ENCODE measurements around the gene PTGS2.
A peak's percentile ranks its signal among the peaks of the same experiment; 100 is the strongest.

PTGS2 gene

DNA sequence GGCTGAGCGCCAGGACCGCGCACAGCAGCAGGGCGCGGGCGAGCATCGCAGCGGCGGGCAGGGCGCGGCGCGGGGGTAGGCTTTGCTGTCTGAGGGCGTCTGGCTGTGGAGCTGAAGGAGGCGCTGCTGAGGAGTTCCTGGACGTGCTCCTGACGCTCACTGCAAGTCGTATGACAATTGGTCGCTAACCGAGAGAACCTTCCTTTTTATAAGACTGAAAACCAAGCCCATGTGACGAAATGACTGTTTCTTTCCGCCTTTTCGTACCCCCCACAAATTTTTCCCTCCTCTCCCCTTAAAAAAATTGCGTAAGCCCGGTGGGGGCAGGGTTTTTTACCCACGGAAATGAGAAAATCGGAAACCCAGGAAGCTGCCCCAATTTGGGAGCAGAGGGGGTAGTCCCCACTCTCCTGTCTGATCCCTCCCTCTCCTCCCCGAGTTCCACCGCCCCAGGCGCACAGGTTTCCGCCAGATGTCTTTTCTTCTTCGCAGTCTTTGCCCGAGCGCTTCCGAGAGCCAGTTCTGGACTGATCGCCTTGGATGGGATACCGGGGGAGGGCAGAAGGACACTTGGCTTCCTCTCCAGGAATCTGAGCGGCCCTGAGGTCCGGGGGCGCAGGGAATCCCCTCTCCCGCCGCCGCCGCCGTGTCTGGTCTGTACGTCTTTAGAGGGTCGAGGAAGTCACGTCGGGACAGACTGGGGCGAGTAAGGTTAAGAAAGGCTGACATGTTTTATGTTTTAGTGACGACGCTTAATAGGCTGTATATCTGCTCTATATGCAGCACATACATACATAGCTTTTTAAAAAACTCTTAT, at the start of gene PTGS2:
Gene PTGS2 (minus strand): TSS at position 179 of the 817 bp plus-strand sequence. CDS start 133 bp downstream, at position 46.
- peak; percentile 80 for DNase-seq (ENCODE audit: low spot score)

DNA sequence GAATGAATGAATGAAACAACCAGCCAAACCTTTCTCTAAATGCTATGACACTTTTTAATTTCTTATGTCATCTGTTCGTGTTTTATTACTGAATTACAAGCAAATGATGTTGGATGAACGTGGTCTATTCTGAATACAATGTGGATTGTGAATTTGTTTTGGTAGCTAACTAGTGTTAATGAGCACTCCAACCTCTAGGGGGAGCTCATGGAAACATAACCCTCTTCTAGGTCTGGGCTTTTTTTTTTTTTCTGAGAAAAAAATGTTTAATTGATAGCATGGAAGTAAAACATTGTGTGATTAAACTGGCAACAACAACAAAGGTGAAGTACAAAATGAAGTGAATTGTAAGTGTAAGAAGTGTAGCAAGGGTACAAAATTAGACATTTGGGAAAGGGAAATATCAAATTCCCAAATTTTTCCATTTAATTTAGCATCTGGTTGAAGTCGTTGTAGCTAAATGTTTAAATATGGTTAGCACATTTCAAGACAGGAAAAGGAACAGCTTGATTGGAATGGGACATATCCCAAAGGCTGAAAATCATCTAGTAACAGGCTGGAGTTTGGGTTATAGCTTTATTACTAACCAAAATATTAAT, 42.6 kb upstream of the PTGS2 start:
- DNase-seq (ENCODE audit: low spot score) = no peak

DNA sequence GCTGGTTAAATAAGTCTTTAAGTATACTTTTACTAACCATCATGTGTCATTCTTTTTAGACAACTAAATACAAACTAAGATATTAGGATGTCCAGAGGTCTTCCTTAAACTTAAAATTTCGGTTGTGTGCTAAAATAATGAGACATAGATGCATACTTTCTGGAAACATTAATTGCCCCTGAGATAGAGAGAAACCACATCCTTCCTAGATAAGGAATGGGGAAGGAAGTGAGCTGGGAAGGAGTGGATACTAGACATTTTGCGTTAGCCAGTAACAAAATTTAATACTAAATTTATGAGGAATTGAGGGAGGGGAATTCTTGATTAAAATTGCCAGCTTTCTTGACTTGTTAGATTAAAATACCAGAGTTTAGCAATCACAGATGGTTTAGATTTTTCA, 37.1 kb upstream of the PTGS2 start:
- DNase-seq (ENCODE audit: low spot score) = no peak

DNA sequence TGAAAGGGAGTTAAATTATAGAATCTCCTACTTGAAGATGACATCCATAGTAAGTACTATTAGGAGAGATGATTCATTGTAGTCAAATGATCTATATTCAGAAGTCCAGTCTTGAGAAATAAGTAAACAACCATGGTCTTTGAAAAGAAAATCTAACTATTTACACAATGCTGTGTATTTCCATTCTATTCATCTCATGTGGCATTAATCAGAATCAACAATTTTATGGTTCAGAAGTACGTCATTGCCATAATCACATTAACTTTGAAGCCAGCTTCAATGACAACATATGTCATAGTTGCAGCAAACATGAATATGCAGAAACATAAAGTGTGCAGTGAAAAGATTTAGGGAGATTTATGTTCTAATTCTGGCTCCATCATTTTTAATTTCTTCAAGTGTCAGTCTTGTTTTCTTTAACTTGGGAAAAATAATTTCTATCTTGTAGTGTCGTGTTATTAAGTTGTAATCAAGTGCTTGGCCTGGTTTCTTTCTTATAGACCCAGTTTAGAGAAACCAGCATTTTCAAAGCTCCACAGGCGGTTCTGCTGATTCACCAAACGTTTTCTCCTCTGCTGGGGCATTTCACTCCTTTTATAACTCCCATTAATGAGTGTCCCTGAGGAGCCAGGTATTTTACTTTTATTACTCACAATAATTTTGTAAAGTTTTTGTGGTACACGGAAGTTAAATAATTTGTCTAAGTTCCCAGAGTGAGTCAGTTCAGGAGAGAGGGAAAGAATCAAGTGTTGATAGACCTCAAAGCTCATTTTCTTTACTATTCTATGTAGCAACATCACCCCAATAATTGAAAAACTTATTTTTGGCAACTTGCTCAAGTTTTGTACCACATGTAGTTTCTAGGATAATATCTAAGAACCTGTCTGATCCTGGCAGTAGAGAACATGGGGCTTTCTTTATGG, 35.9 kb upstream of the PTGS2 start:
- DNase-seq (ENCODE audit: low spot score) = no peak

DNA sequence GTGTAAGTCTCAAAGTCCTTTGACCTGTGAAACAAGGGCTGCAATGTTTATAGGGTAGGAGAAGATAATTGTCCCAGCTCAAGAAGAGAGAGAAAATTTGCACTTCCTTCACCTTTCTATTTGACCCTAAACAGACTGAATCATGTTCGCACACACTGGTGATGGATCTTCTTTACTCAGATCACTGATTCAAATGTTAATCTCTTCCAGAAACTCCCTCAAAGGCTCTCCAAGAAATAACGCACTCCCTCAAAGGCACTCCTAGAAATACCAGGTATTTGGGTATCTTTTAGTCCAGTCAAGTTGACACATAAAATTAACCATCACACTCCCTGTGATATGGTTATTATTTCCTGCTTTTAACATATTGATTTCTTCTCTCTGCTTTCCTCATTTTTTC, 30.5 kb upstream of the PTGS2 start:
- no peak for DNase-seq (ENCODE audit: low spot score)

DNA sequence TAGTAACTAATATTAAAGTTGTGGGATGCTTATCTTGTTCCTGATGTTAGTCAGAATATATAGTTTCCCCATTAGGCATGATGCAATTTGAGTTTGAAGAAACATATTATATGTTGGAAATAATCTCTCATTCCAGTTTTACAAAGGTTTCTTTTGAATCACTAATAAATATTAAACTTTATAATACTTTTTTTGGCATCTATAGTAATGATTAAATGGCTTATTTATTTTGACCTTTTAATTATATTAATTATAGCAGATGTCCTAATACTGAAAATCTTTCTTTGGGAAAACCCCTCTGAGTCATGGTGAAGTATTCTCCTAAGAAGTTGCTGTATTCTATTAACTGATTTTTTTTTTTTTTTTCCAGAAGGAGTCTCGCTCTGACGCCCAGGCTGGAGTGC, 28.5 kb upstream of the PTGS2 start:
- no peak for DNase-seq (ENCODE audit: low spot score)

DNA sequence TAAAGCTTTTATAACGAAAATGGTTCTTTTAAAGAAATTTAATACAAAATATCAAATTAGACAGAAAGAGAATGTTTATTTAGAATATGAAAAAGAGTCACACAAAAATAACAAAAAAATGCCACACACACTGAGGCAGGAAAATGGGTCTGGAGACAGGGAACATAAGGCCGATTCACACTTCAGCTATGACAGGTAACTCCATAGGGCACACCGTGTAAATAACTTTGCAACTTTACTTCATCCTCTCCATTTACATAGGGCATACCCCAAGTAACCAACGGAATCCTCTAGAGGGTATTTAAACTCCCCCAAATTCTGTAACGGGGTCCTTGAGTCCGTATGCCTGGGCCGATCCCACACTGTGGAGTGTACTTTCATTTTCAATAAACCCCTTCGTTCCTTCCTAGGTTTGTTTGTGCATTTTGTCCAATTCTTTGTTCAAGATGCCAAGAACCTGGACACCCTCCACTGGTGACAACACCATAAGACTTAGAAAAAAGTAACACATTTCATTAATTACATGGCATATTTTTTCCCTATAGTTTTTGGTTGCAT, 23.1 kb upstream of the PTGS2 start:
- DNase-seq (ENCODE audit: low spot score) = no peak

DNA sequence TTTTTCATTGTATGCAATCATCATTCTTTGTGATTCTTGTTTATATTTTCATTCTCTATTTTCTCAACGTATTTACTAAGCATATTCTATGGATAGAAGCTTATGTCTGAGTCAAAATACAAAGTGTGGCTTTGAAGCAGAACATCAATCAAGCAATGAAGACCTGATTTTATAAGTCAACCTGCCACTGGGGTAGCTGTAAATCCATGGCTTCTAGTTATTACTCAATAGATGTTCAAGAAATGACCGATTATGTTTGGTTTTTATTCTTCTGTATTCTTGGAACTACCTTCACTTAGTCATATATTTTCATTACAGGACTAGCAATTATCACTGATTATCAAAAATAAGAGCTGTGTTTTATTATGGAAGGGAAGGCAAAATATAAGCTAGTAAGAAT, 20.5 kb upstream of the PTGS2 start:
- DNase-seq (ENCODE audit: low spot score) = no peak

DNA sequence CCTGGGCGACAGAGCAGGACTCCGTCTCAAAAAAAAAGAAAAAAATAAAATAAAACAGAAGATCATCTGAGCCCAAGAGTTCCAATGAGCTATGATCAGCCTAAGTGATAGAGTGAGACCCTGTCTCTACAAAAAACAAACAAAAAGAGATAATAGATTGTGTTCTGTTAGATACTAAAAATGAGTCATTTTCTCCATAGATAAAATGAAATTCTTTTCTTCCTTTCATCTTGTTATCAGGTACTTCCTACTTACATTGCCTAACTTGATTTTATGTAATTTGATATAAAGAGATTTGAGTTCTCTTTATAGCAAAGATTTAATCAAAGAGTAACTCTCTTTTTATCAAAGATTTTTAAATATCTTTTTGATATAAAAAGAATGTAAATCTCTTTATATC, 19.3 kb upstream of the PTGS2 start:
- DNase-seq (ENCODE audit: low spot score) = no peak

DNA sequence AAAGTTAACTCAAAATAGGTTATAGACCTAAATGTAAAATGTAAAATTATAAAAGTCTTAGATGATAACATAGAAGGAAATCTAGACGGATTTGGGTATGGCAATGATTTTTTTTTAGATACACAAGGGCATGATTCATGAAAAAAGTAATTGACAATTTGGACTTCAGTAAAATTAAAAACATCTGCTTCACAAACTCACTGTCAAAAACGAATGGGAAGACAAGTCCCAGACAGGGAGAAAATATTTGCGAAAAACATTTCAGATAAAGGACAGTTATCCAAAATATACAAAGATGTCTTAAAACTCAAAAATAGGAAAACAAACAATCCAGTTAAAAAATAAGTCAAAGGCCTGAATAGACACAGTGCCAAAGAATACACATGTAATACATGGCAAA, 9.7 kb upstream of the PTGS2 start:
- DNase-seq (ENCODE audit: low spot score) = no peak

DNA sequence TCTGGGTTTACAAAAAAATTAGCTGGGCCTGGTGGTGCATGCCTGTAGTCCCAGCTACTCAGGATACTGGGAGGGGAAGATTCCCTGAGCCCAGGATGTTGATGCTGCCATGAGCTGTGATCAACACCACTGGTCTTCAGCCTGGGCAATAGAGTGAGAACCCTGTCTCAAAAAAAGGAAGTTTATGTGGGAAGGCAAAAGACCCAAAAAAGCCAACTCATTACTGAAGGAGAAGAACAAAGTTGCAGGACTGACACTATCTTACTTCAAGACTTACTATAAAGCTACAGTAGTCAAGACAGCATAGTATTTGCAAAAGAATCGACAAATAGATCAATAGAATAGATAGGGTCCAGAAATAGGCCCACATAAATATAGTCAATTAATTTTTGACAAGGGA, 9.2 kb upstream of the PTGS2 start:
- DNase-seq (ENCODE audit: low spot score) = no peak

DNA sequence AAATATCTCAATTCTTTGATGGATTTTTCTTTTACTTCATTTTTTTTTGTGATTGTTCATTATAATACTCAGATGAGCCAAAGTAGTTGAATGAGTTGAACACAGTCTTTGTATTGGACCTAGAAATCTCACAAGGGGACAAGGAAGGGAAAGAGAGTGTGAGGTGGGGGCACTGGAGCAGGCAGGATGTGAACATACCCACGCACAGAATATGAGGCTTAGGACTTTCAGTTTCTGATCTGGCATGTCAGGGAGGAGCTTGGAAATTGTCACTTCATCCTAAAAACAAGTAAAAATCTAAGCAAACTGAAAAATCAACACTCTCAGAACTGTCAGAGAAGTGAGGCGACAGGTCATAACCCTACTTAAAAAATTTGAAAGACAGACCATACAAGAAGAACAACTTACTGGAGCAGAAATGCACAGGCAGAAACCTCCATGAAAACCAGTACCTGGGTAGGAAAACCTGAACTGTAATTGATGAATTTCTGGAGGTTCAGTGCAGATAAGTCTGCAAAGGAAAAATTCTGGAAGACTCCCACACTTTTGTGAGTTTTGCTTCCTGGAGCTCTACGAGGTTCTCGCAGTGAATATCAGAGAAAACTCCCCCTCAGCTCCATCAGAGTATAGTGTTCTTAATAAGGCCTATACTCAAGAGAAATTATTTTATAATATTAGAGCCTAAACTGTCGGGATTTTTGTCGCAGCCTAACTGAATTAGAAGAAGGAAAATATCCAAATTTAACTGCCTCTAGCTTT, 3.6 kb upstream of the PTGS2 start:
- DNase-seq (ENCODE audit: low spot score) = no peak

DNA sequence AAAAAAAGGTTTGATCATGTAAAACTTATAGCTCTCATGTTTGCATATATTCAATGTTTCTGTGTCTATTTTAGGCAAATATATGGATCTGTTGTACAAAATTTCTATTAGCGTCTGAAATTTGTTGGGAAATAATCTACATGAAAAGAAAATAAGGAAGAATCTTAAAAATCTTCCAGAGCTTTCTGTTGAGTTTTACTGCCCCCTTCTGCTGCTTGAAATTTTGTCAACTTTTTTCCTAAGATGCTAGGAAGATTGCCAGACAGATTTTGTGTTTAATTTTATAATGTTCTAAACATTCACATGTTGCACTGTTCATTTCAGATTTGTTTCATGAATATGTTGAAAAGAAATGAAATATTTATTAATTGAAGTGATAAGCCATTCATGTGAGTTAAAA, 2.5 kb upstream of the PTGS2 start:
- DNase-seq (ENCODE audit: low spot score) = no peak

DNA sequence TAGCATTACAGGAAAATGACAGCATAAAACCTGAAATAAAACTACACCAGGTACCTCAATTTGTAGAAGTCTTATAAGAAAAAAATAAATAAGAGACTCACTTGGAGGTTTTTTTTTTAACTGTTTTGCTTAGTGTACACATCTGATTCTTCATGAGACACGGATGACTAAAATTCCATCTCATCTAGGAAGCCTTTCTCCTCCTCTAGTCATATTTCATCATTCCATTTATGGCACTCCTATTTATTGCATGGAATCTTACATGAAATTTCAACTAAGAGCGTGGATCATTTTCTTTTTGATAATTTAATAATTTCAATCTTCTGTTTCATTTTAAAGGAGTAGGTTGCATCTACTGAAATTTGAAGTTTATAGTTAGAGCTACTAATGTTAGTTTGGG, 1.6 kb upstream of the PTGS2 start:
- no peak for DNase-seq (ENCODE audit: low spot score)

DNA sequence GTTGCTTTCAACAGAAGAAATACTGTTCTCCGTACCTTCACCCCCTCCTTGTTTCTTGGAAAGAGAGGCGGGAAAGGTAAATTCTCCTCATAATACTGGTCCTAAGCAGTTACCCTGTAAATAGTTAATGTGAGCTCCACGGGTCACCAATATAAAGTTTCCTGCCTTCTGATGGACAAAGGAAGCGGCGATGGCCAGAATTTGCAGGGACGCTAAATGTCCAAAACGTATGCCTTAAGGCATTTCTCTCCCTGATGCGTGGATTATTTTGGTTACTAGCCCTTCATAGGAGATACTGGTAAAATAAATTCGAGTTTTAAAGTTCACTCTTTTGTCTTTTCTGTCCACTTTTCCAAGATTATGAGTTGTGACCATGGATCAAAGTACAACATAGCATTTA, 898 bp upstream of the PTGS2 start:
- no peak for DNase-seq (ENCODE audit: low spot score)

DNA sequence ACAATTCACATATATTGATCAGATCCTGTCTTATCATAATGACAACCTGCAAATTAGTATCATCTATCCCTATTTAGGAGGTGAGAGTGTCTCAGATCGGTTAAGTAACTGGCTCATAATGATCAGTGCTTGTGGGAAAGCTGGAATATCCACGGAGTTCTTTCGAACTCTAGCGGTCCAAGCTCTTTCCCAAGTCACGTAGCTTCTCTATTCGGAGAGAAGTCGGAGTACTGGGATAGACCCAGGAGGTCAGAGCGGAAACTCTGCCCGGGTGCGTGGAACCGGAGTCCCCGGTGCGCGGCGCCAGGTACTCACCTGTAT, 339 bp downstream of the PTGS2 start:
- no peak for DNase-seq (ENCODE audit: low spot score)

DNA sequence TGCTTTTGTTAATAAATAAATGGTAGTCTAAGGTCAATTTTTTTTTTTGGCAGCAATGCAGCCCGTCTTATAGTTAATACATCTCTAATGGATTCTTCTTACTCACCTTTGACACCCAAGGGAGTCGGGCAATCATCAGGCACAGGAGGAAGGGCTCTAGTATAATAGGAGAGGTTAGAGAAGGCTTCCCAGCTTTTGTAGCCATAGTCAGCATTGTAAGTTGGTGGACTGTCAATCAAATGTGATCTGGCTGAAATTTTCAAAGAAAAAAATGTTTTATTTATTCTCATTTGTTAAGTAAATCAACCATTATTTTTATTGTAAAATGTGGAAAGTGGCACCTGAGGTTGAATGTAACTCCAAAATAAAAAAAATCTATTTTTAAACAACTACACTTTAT, 2.1 kb downstream of the PTGS2 start:
- no peak for DNase-seq (ENCODE audit: low spot score)

DNA sequence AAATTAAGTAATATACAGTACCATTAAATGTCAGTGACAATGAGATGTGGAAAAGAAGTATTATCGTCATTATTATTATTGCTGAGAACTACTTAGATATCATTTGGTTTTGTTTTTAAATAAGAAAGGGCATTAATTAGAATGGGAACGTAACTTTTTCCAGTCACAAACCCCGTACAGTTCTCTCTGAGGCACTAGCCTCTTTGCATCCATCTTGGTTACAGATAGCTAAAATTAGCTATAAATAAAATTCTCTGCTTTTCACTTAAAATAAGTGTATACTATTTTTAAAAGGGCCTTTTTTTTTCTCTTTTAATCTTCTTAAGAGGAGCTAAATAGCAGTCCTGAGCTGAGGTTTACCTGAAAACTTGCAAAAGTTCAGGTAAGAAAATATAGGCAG, 7.6 kb downstream of the PTGS2 start:
- DNase-seq (ENCODE audit: low spot score) = no peak

DNA sequence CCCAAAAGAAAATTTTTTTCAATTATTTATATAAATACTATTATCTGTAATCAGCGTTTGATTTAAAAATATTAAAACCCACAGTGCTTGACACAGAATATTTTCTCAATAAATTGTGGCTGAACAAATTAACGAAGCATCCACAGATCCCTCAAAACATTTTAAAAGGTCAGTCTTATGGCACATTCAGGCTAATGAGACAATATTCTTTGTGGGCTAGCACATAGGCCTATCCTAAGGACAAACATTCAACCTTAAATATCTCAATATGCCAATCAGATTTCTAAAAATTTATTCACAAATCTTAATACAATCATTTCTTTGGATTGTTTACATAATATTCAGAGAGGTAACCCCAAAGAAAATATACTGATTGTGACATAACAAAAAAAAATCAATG, 8.1 kb downstream of the PTGS2 start:
- DNase-seq (ENCODE audit: low spot score) = no peak

DNA sequence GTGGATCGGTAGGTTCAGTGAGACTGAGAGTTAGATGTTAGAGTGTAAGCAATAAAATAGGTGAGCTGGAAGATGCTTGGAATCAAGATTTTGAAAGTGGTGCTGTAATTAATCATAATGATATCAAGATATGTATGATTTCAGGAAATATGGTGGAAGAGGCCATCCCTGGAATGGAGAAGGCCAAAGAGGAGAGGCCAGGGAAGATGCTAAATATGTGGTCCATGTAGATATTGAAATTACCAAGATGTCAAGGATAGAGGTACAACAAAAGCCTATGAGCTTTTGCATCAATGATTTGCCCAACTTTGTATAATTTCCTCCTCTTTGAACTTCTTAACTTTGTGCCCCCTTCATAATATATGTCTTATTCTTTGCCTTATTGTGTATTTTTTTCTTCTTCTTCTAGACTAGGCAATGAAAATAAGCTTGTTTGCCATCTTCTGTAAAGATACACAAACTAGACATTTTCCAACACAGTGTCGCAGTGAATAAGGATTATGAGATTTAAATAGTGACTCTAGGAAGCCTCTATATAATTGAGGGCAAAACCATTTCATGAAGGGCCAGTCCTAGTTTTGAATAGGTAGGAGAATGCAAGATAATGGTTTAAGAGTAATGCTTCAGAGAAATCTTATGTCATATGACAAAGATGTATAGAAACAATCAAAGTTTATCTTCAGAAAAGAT, 8.9 kb downstream of the PTGS2 start:
- DNase-seq (ENCODE audit: low spot score) = no peak

Measured in Ammon's horn (tissue), 1 donor.